OCI-LY3 (cell line): ENCODE results near the gene WDR18.

Source experiments
- H2AFZ ChIP-seq: fragments of 200-600, 300-600 bp; shearing (Covaris generic); 2 replicates; pipeline ENCODE4 v1.6.0; 2014; ENCODE audit warnings: antibody characterized with exemption, low read depth, low read length
- H3K27ac ChIP-seq: fragments of 200-600, 300-600 bp; sonication (generic); 2 replicates; pipeline ENCODE4 v1.5.1; 2014; ENCODE audit warnings: mild to moderate bottlenecking, low read length, moderate library complexity, mixed read lengths
- H3K27me3 ChIP-seq: fragments of 200-600, 300-600 bp; sonication (generic); 2 replicates; pipeline ENCODE4 v1.6.1; 2014; ENCODE audit warnings: low read depth, low read length, mixed read lengths
- H3K36me3 ChIP-seq: fragments of 200-600, 300-600 bp; sonication (generic); replicated peaks from 2 replicates; pipeline ENCODE3; 2014; ENCODE audit warnings: low read depth, low read length, mixed read lengths
- H3K4me1 ChIP-seq: fragments of 300-600, 200-600 bp; sonication (generic); 2 replicates; pipeline ENCODE4 v1.6.1; 2014; ENCODE audit warnings: low read length, mixed read lengths
- H3K4me2 ChIP-seq: fragments of 200-600, 300-600 bp; sonication (generic); 2 replicates; pipeline ENCODE4 v1.6.1; 2014; ENCODE audit warnings: low read length, mixed read lengths
- H3K4me3 ChIP-seq: fragments of 300-600, 200-600 bp; sonication (generic); 2 replicates; pipeline ENCODE4 v1.5.1; 2014; ENCODE audit warnings: antibody characterized with exemption, mild to moderate bottlenecking, low read length, moderate library complexity
- H3K79me2 ChIP-seq: fragments of 300-600, 200-600 bp; shearing (Covaris generic); 2 replicates; pipeline ENCODE4 v1.6.1; 2014; ENCODE audit warnings: mild to moderate bottlenecking, low read length, mixed read lengths
- H3K9ac ChIP-seq: fragments of 300-600, 200-600 bp; shearing (Covaris generic); 2 replicates; pipeline ENCODE4 v1.6.0; 2014; ENCODE audit warnings: mild to moderate bottlenecking, low read length, moderate library complexity
- H3K9me3 ChIP-seq: fragments of 200-600, 300-600 bp; shearing (Covaris generic); 2 replicates; pipeline ENCODE4 v1.6.1; 2014; ENCODE audit warnings: low read length, mixed read lengths; ENCODE audit not compliant: insufficient read depth
- H4K20me1 ChIP-seq: fragments of 200-600, 300-600 bp; sonication (generic); 2 replicates; pipeline ENCODE4 v1.6.1; 2016; ENCODE audit warnings: low read length, mixed read lengths; ENCODE audit not compliant: insufficient read depth
- CTCF ChIP-seq: fragments of 200-600, 300-600 bp; sonication (generic); IDR thresholded peaks from 2 replicates; pipeline ENCODE4 v1.5.1; 2014; ENCODE audit warnings: antibody characterized with exemption, low read length, low read depth
- EZH2phosphoT487 ChIP-seq: fragments of 200-600 bp; shearing (Covaris generic); IDR thresholded peaks from 2 replicates; pipeline ENCODE4 v1.6.1; 2018; ENCODE audit warnings: antibody characterized with exemption, mixed run types, low read depth

WDR18 gene

GRCh38 chr19:989381-990081, 5.4 kb downstream of the WDR18 start:
- peaks cover 44% of the 10 kb centered on the region for H3K36me3 ChIP-seq
- H3K79me2 ChIP-seq = peaks cover 13% of the 10 kb centered on the region
- H2AFZ ChIP-seq = no peak overlapping the region
- H3K27ac ChIP-seq = no peak overlapping the region
- H3K9me3 ChIP-seq = no peaks in the 10 kb centered on the region
- TF ChIP-seq EZH2phosphoT487 = no peak
- peak; percentile 37 for TF ChIP-seq CTCF
- no peak overlapping the region for H3K4me2 ChIP-seq
- no peak overlapping the region for H3K9ac ChIP-seq
- no peaks in the 10 kb centered on the region for H3K27me3 ChIP-seq
- peaks cover 8% of the 10 kb centered on the region; the same call in 1 of the 2 replicates for H3K4me1 ChIP-seq
- no peaks in the 10 kb centered on the region for H4K20me1 ChIP-seq
- H3K4me3 ChIP-seq = no peak overlapping the region

- Histone ChIP-seq H3K9me3 (no peaks in the 10 kb centered on the region), H3K4me2 (no peak overlapping the region), H4K20me1 (no peaks in the 10 kb centered on the region), H3K27me3 (no peaks in the 10 kb centered on the region), H2AFZ (no peak overlapping the region), H3K36me3 (peaks cover 46% of the 10 kb centered on the region), H3K27ac (no peak overlapping the region), H3K4me3 (no peak overlapping the region), H3K4me1 (peaks cover 5% of the 10 kb centered on the region; the same call in 1 of the 2 replicates), H3K79me2 (peaks cover 6% of the 10 kb centered on the region), H3K9ac (no peak overlapping the region)
- TF ChIP-seq CTCF (no peak), EZH2phosphoT487 (no peak)
These were observed 6.0 kb downstream of the WDR18 start for GRCh38 chr19:990119-990571.

- Histone ChIP-seq H3K9ac (no peak overlapping the region), H3K4me1 (no peaks in the 10 kb centered on the region), H3K27ac (no peak overlapping the region), H3K4me3 (no peak overlapping the region), H3K79me2 (peaks cover under 1% of the 10 kb centered on the region; the same call in 1 of the 2 replicates), H2AFZ (no peak overlapping the region), H4K20me1 (no peaks in the 10 kb centered on the region), H3K4me2 (no peak overlapping the region), H3K9me3 (no peaks in the 10 kb centered on the region), H3K36me3 (peaks cover 46% of the 10 kb centered on the region), H3K27me3 (no peaks in the 10 kb centered on the region)
- no peak for TF ChIP-seq EZH2phosphoT487
These were observed 6.6 kb downstream of the WDR18 start for GRCh38 chr19:990746-991145.

GRCh38 chr19:991174-991931, 7.2 kb downstream of the WDR18 start:
- Histone ChIP-seq H3K4me3 (no peak overlapping the region), H3K36me3 (peaks cover 46% of the 10 kb centered on the region), H3K27ac (no peak overlapping the region), H4K20me1 (no peaks in the 10 kb centered on the region), H3K4me1 (no peaks in the 10 kb centered on the region), H2AFZ (no peak overlapping the region), H3K9ac (no peak overlapping the region), H3K79me2 (no peaks in the 10 kb centered on the region; the same call in 1 of the 2 replicates), H3K4me2 (no peak overlapping the region), H3K9me3 (no peaks in the 10 kb centered on the region), H3K27me3 (no peaks in the 10 kb centered on the region)
- TF ChIP-seq CTCF = no peak
- TF ChIP-seq EZH2phosphoT487 = no peak
